HG03108 (cell line): ENCODE data around the gene CAMK2N2.

ENCODE experiments used
- ATAC-seq: cut with Tn5 transposase; IDR thresholded peaks from one replicate; pipeline ENCODE4 v1.9.1; 2021; ENCODE audit warnings: moderate library complexity; ENCODE audit not compliant: unreplicated experiment

The CAMK2N2 gene

DNA sequence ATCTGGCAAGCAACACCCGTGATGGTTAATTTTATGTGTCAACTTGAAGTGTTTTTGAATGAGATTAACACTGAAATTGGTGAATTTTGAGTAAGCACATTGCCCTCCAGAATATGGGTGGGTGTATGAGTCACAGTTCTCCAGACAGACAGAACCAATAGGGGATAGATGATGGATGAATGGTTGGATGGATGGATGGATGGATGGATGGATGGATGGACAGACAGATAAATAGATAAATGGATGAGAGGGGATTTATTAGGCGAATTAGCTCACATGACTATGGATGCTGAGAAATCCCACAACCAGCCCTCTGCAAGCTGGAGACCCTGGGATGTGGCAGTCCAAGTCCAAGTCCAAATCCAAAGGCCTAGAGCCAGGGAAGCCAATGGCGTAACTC lies 37.4 kb downstream of the CAMK2N2 start:
- ATAC-seq, result no peak

GRCh38 chr3:184222521-184222920 lies 38.8 kb downstream of the CAMK2N2 start:
- ATAC-seq, result no peak

DNA sequence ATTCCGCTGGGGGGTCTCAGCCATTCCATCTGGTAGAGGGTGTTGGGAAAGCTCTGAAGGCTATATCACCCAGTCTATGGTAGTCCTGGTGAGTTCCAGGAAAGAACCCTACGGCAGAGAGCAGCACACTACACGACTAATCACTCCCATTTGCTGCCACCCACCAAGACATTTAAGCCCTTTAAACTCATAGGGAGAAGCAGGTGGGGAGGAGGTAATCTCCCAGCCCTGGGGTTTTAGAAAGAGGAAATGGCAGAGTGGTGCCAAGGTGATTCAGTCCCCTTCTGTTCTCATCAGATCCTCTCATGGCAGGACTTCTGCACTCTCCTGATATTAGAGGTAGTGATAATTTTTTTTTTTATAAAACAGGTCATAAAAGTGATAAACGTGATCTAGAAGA lies 42.5 kb downstream of the CAMK2N2 start:
- no peak for ATAC-seq

- no peak for ATAC-seq
Measured at GRCh38 chr3:184211718-184212117, 49.6 kb downstream of the CAMK2N2 start.

DNA sequence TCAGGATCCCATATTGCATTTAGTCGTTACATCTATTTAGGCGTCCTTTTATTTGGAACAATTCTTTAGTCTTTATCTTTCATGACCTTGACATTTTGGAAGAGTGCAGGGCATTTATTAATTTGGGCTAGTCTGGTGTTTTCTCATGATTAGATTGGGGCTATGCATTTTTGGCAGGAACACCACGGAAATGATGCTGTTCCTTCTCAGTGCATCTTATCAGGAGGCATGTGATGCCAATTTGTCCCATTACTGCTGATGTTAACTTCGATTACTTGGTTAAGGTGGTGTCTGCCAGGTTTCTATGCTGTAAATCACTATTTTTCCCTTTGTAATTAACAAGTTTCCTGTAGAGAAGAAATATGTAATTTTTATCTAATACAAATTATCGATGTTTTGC lies 50.1 kb downstream of the CAMK2N2 start:
- ATAC-seq, result no peak
